GM19438 (cell line): Measurements from ENCODE around the gene MORF4L1.
"Not testable (repeated sequence)": the region's sequence is repeated elsewhere in the genome, so short reads cannot be mapped to it uniquely, and the experiment has no call there.

ENCODE experiments used
- ATAC-seq: cut with Tn5 transposase; IDR thresholded peaks from one replicate; pipeline ENCODE4 v1.9.1; 2021; ENCODE audit warnings: low read depth; ENCODE audit not compliant: unreplicated experiment

The MORF4L1 gene

GRCh38 chr15:78872155-78872971 lies at the start of gene MORF4L1:
Gene MORF4L1 (plus strand): TSS chr15:78872890. CDS start chr15:78873018, 128 bp downstream.
- ATAC-seq: peak; percentile 76

- no peak for ATAC-seq
Observed at GRCh38 chr15:78828920-78829319, 43.8 kb upstream of the MORF4L1 start.

GRCh38 chr15:78830514-78831228 lies 42.0 kb upstream of the MORF4L1 start:
- peak; percentile 54 for ATAC-seq

GRCh38 chr15:78831229-78832207 lies 41.2 kb upstream of the MORF4L1 start:
- ATAC-seq: no peak

- ATAC-seq: no peak
Observed at GRCh38 chr15:78836333-78836732, 36.4 kb upstream of the MORF4L1 start.

- no peak for ATAC-seq
Observed at GRCh38 chr15:78837131-78837530, 35.6 kb upstream of the MORF4L1 start.

GRCh38 chr15:78837543-78837942 lies 35.1 kb upstream of the MORF4L1 start:
- no peak for ATAC-seq

- ATAC-seq: no peak
Observed at GRCh38 chr15:78838489-78838888, 34.2 kb upstream of the MORF4L1 start.

GRCh38 chr15:78839151-78839550 lies 33.5 kb upstream of the MORF4L1 start:
- not testable (repeated sequence) for ATAC-seq

GRCh38 chr15:78840661-78841375 lies 31.9 kb upstream of the MORF4L1 start:
- no peak for ATAC-seq

GRCh38 chr15:78841376-78841706 lies 31.3 kb upstream of the MORF4L1 start:
- ATAC-seq: no peak

- no peak for ATAC-seq
Observed at GRCh38 chr15:78841891-78842290, 30.8 kb upstream of the MORF4L1 start.

- no peak for ATAC-seq
Observed at GRCh38 chr15:78842519-78842918, 30.2 kb upstream of the MORF4L1 start.

- ATAC-seq: not testable (repeated sequence)
Observed at GRCh38 chr15:78846906-78847305, 25.8 kb upstream of the MORF4L1 start.

- not testable (repeated sequence) for ATAC-seq
Observed at GRCh38 chr15:78847387-78847906, 25.2 kb upstream of the MORF4L1 start.

GRCh38 chr15:78850352-78850751 lies 22.3 kb upstream of the MORF4L1 start:
- no peak for ATAC-seq

- no peak for ATAC-seq
Observed at GRCh38 chr15:78850941-78851755, 21.5 kb upstream of the MORF4L1 start.

- ATAC-seq: no peak
Observed at GRCh38 chr15:78853500-78853899, 19.2 kb upstream of the MORF4L1 start.

GRCh38 chr15:78854833-78855372 lies 17.8 kb upstream of the MORF4L1 start:
- ATAC-seq: no peak
